Testis (tissue), 3 donors: ENCODE measurements around the gene XPNPEP3. TPM values are rescaled to one million over a fixed set of nuclear protein-coding genes. Genes with fewer than 3 reads are reported as not detected.
"Not testable (repeated sequence)": the region's sequence is repeated elsewhere in the genome, so short reads cannot be mapped to it uniquely, and the experiment has no call there.

Experiments
- DNase-seq: peaks from one replicate; pipeline ENCODE4 v3.0.0-alpha.2; 2019
- H3K27ac ChIP-seq, 2 donors: fragments of 200-600 bp; sonication (generic); one replicate each; pipeline ENCODE4 v1.5.1; 2019
- H3K27me3 ChIP-seq: fragments of 200-600 bp; sonication (generic); one replicate; pipeline ENCODE4 v1.5.1; 2019
- H3K36me3 ChIP-seq: fragments of 200-600 bp; sonication (generic); one replicate; pipeline ENCODE4 v1.5.1; 2017; ENCODE audit warnings: low read depth; ENCODE audit errors: missing control alignments
- H3K4me1 ChIP-seq: fragments of 200-600 bp; sonication (generic); one replicate; pipeline ENCODE4 v1.5.1; 2019
- H3K4me3 ChIP-seq, 2 donors: fragments of 200-600 bp; sonication (generic); one replicate each; pipeline ENCODE4 v1.5.1; 2017 to 2019
- H3K9me3 ChIP-seq: fragments of 200-600 bp; sonication (generic); one replicate; pipeline ENCODE4 v1.5.1; 2017
- CTCF ChIP-seq, 3 experiments: fragments of 450-650 bp in 2 of 3; fragments of 200-600 bp in 1 of 3; sonication (generic) in 1 of 3; IDR thresholded peaks; one replicate each; pipeline ENCODE4 v1.5.1; 2016 to 2019; ENCODE audit warnings: antibody characterized with exemption in 3 of 3, mild to moderate bottlenecking in 2 of 3, moderate library complexity in 1 of 3
- POLR2A ChIP-seq: fragments of 450-650 bp; IDR thresholded peaks from one replicate; pipeline ENCODE4 v1.6.1; 2017; ENCODE audit warnings: antibody characterized with exemption, mild to moderate bottlenecking, moderate library complexity
- WGBS, 2 donors: methylation state at CpG; one replicate each; pipeline ENCODE4 v1.1.5; 2018; 5-methylcytosine and 5-hydroxymethylcytosine counted together
- intact Hi-C: fragments of 100-400 bp; cut with DNase I; formaldehyde crosslinking; loops from one replicate; pipeline ENCODE4 v1.15.1; 2023; ENCODE audit warnings: low total_unique reads
- polyA plus RNA-seq: library from polyadenylated mRNA; stranded (reverse); fragments of 350-450 nt; fragmentation: Illumina TruSeq; extraction: RNeasy Lipid Tissue Mini Kit (QIAGEN cat#74804); gene quantifications from one replicate; pipeline ENCODE4 v1.2.3, GENCODE V29; 2014; ENCODE audit warnings: low read depth, low replicate concordance; ENCODE audit not compliant: insufficient read depth
- total RNA-seq, 2 donors: library from RNA; depleted of rRNA; stranded (reverse); fragments of >200 nt; gene quantifications; one replicate each; pipeline ENCODE4 v1.2.3, GENCODE V29; 2016

Gene XPNPEP3
- total and polyA plus RNA-seq, 3 donors from 2014 or later, result 29.5 to 46.5 (median 43.5) TPM

- TF ChIP-seq CTCF (IDR thresholded peaks at IDR 0.05) (no peak), POLR2A (no peak)
Measured at GRCh38 chr22:40908895-40909294, 51.9 kb downstream of the XPNPEP3 start.

GRCh38 chr22:40911772-40912171 lies 54.8 kb downstream of the XPNPEP3 start:
- Histone ChIP-seq H3K27ac (no peak overlapping the region), H3K36me3 (no peaks in the 10 kb centered on the region), H3K4me1 (no peaks in the 10 kb centered on the region), H3K27me3 (no peaks in the 10 kb centered on the region), H3K4me3 (no peak overlapping the region), H3K9me3 (no peaks in the 10 kb centered on the region)
- intact Hi-C loops, result no loop called here
- DNase-seq, result no peak
- TF ChIP-seq CTCF (IDR thresholded peaks at IDR 0.05) (no peak), POLR2A (no peak)
- WGBS, 2 donors, result 88 to 94% methylated on average over 3 of the region's 3 CpGs

More at GRCh38 chr22:40908895-40909294, 51.9 kb downstream of the XPNPEP3 start:
- intact Hi-C loops, result no loop called here
- no peak overlapping the region for H3K4me3 ChIP-seq
- H3K9me3 ChIP-seq, result no peaks in the 10 kb centered on the region
- H3K4me1 ChIP-seq, result no peaks in the 10 kb centered on the region
- no peak overlapping the region for H3K27ac ChIP-seq
- H3K36me3 ChIP-seq, result no peaks in the 10 kb centered on the region
- no peak for DNase-seq
- no peaks in the 10 kb centered on the region for H3K27me3 ChIP-seq
- 93 to 95% methylated on average over 6 of the region's 6 CpGs for WGBS, 2 donors

DNA sequence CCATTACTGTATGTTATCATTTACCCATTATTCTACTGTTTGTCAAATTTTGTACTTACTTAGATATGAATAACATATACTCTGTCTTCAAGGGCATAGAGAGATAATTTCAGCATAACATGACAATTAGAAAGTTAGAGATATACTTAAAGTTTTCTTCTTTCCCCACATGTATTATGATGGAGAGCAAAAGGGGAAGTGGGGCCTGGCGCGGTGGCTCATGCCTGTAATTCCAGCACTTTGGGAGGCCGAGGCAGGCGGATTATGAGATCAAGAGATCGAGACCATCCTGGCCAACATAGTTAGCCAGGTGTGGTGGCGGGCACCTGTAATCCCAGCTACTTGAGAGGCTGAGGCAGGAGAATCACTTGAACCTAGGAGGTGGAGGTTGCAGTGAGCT lies 56.0 kb downstream of the XPNPEP3 start:
- WGBS, 2 donors, result 90 to 94% methylated on average over 6 of the region's 6 CpGs

DNA sequence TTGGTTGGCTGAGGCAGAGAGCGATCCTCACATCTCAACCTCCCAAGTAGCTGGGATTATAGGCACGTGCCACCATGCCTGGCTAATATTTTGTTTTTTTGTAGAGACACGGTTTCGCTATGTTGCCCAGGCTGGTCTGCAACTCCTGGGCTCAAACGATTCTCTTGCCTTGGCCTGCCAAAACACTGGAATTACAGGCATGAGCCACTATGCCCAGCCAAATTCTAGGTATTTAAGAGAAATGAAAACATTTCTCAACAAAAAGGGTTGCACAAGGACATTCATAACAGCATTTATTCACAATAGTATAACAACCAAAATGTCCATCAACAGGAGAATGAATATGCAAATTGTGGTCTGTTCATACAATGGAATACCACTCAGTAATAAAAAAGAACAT lies 62.5 kb downstream of the XPNPEP3 start:
- no peaks in the 10 kb centered on the region for H3K36me3 ChIP-seq
- no peak overlapping the region for H3K27ac ChIP-seq
- H3K4me3 ChIP-seq, result no peak overlapping the region
- 81 to 87% methylated on average over 5 of the region's 5 CpGs for WGBS, 2 donors
- peak; percentile 4 for DNase-seq
- TF ChIP-seq CTCF (IDR thresholded peaks at IDR 0.05), result no peak
- TF ChIP-seq POLR2A, result no peak
- H3K4me1 ChIP-seq, result no peaks in the 10 kb centered on the region
- H3K9me3 ChIP-seq, result no peaks in the 10 kb centered on the region
- intact Hi-C loops, result no loop called here
- H3K27me3 ChIP-seq, result no peaks in the 10 kb centered on the region

More for the DNA sequence above, 56.0 kb downstream of the XPNPEP3 start:
- H3K9me3 ChIP-seq, H3K36me3 ChIP-seq, DNase-seq, H3K4me1 ChIP-seq, H3K4me3 ChIP-seq, H3K27me3 ChIP-seq, H3K27ac ChIP-seq, intact Hi-C loops: not testable (repeated sequence)

GRCh38 chr22:40920526-40920925 lies 63.6 kb downstream of the XPNPEP3 start:
- 87% methylated on average over 9 of the region's 9 CpGs for WGBS, 2 donors
- intact Hi-C loops, result no loop called here
- Histone ChIP-seq H3K4me1 (no peaks in the 10 kb centered on the region), H3K27ac (no peak overlapping the region), H3K36me3 (no peaks in the 10 kb centered on the region), H3K27me3 (no peaks in the 10 kb centered on the region), H3K9me3 (no peaks in the 10 kb centered on the region), H3K4me3 (no peak overlapping the region)
- TF ChIP-seq POLR2A (no peak), CTCF (IDR thresholded peaks at IDR 0.05) (no peak)
- DNase-seq, result no peak
